Brain microvascular endothelial cell (primary cell): ENCODE data around the gene RCOR1.
A peak's percentile ranks its signal among the peaks of the same experiment; 100 is the strongest.

Experiments
- DNase-seq: peaks from one replicate; pipeline ENCODE4 v3.0.0-alpha.2; 2020
- H3K27ac ChIP-seq: fragments of 250-450 bp; sonication (Bioruptor Pico); 2 replicates; pipeline ENCODE4 v1.5.1; 2020; ENCODE audit warnings: mild to moderate bottlenecking, moderate library complexity
- H3K27me3 ChIP-seq: fragments of 250-450 bp; sonication (Bioruptor Pico); replicated peaks from 2 replicates; pipeline ENCODE4 v1.5.1; 2020; ENCODE audit warnings: mild to moderate bottlenecking
- H3K36me3 ChIP-seq: fragments of 250-450 bp; sonication (Bioruptor Pico); replicated peaks from 2 replicates; pipeline ENCODE4 v1.5.1; 2020; ENCODE audit warnings: mild to moderate bottlenecking
- H3K4me3 ChIP-seq: 2 replicates; pipeline ENCODE4 v1.5.1; 2011; ENCODE audit warnings: low read depth, mild to moderate bottlenecking, control low read depth, low read length, moderate library complexity
- CTCF ChIP-seq: IDR thresholded peaks from 2 replicates; pipeline ENCODE4 v1.5.1; 2011; ENCODE audit warnings: low read depth, mild to moderate bottlenecking, moderate library complexity, low read length, control low read depth, inconsistent platforms; ENCODE audit errors: missing control alignments
- in situ Hi-C: cut with HindIII; loops from 2 replicates; pipeline ENCODE4 v1.10.0; 2017; ENCODE audit warnings: low sequenced_read_pairs, low pct_ligation_motif_present

The RCOR1 gene

GRCh38 chr14:102711207-102711606 is 118.8 kb downstream of the RCOR1 start:
- Histone ChIP-seq H3K27ac (no peak overlapping the region), H3K36me3 (peaks cover 7% of the 10 kb centered on the region), H3K27me3 (no peaks in the 10 kb centered on the region), H3K4me3 (no peak overlapping the region)
- in situ Hi-C loops, result no loop called here
- DNase-seq, result no peak
- peak; percentile 19 for TF ChIP-seq CTCF

- Histone ChIP-seq H3K27ac (no peak overlapping the region), H3K4me3 (no peak overlapping the region), H3K27me3 (no peaks in the 10 kb centered on the region), H3K36me3 (peaks cover 7% of the 10 kb centered on the region)
- no peak for TF ChIP-seq CTCF
- in situ Hi-C loops, result no loop called here
- DNase-seq, result no peak
These were observed 119.5 kb downstream of the RCOR1 start for GRCh38 chr14:102711946-102712345.

GRCh38 chr14:102717276-102717675 is 124.8 kb downstream of the RCOR1 start:
- DNase-seq, result no peak
- Histone ChIP-seq H3K27me3 (no peaks in the 10 kb centered on the region), H3K36me3 (peaks cover 8% of the 10 kb centered on the region), H3K4me3 (no peak overlapping the region), H3K27ac (no peak overlapping the region)
- in situ Hi-C loops, result no loop called here
- no peak for TF ChIP-seq CTCF

- no peaks in the 10 kb centered on the region for H3K27me3 ChIP-seq
- H3K36me3 ChIP-seq, result peaks cover 31% of the 10 kb centered on the region
- DNase-seq, result no peak
- H3K4me3 ChIP-seq, result no peak overlapping the region
- H3K27ac ChIP-seq, result no peak overlapping the region
- in situ Hi-C loops, result no loop called here
- TF ChIP-seq CTCF, result no peak
These were observed 130.2 kb downstream of the RCOR1 start for GRCh38 chr14:102722646-102723045.

GRCh38 chr14:102723650-102724049 is 131.2 kb downstream of the RCOR1 start:
- Histone ChIP-seq H3K4me3 (no peak overlapping the region), H3K36me3 (peaks cover 39% of the 10 kb centered on the region), H3K27ac (no peak overlapping the region), H3K27me3 (no peaks in the 10 kb centered on the region)
- TF ChIP-seq CTCF, result no peak
- in situ Hi-C loops, result no loop called here
- no peak for DNase-seq

- no peaks in the 10 kb centered on the region for H3K27me3 ChIP-seq
- TF ChIP-seq CTCF, result no peak
- no peak overlapping the region for H3K27ac ChIP-seq
- in situ Hi-C loops, result no loop called here
- H3K4me3 ChIP-seq, result no peak overlapping the region
- peaks cover 46% of the 10 kb centered on the region for H3K36me3 ChIP-seq
- no peak for DNase-seq
These were observed 133.9 kb downstream of the RCOR1 start for GRCh38 chr14:102726191-102726949.
